Liver (tissue), 9 donors: ENCODE measurements around the gene ETV6. TPM values are rescaled to one million over a fixed set of nuclear protein-coding genes. Genes with fewer than 3 reads are reported as not detected.

Experiments used
- DNase-seq: peaks from one replicate; pipeline ENCODE4 v3.0.0-alpha.2; 2017; ENCODE audit warnings: low spot score
- H3K27ac ChIP-seq, 2 donors: one replicate each; pipeline ENCODE4 v1.7.0; 2013; ENCODE audit warnings: inconsistent platforms in 2 of 2, low read length in 2 of 2, control low read depth in 1 of 2, low read depth in 1 of 2, mild to moderate bottlenecking in 1 of 2
- H3K27me3 ChIP-seq, 4 donors: one replicate each; pipeline versions ENCODE4 v1.6.1 to v1.7.0; 2013; ENCODE audit warnings: low read length in 3 of 4, inconsistent platforms in 1 of 4, mild to moderate bottlenecking in 1 of 4, moderate library complexity in 1 of 4; ENCODE audit not compliant: control insufficient read depth in 4 of 4, insufficient read depth in 4 of 4
- H3K36me3 ChIP-seq, 4 donors: one replicate each; pipeline versions ENCODE4 v1.6.1 to v1.7.0; 2013; ENCODE audit warnings: low read length in 3 of 4, mild to moderate bottlenecking in 3 of 4, low read depth in 1 of 4, moderate library complexity in 1 of 4; ENCODE audit not compliant: control insufficient read depth in 4 of 4, insufficient read depth in 3 of 4
- H3K4me1 ChIP-seq, 4 donors: one replicate each; pipeline versions ENCODE4 v1.6.1 to v1.7.0; 2013; ENCODE audit warnings: low read length in 3 of 4, mild to moderate bottlenecking in 3 of 4, moderate library complexity in 1 of 4; ENCODE audit not compliant: control insufficient read depth in 4 of 4, insufficient read depth in 4 of 4
- H3K4me3 ChIP-seq, 3 donors: one replicate each; pipeline versions ENCODE4 v1.6.1 to v1.7.0; 2013; ENCODE audit warnings: low read length in 3 of 3, control low read depth in 1 of 3, low read depth in 1 of 3, mild to moderate bottlenecking in 1 of 3
- H3K9ac ChIP-seq, 2 donors: one replicate each; pipeline ENCODE4 v1.7.0; 2013; ENCODE audit warnings: low read length in 2 of 2, mild to moderate bottlenecking in 2 of 2, moderate library complexity in 2 of 2, control low read depth in 1 of 2, low read depth in 1 of 2
- H3K9me3 ChIP-seq, 4 donors: one replicate each; pipeline versions ENCODE4 v1.6.1 to v1.7.0; 2013; ENCODE audit warnings: low read length in 3 of 4; ENCODE audit not compliant: control insufficient read depth in 4 of 4
- EGR1 ChIP-seq, 2 donors: IDR thresholded peaks; 2 replicates each; pipeline ENCODE4 v1.6.1; 2016 to 2018; ENCODE audit warnings: antibody characterized with exemption in 2 of 2, low read depth in 2 of 2
- FOXA1 ChIP-seq: IDR thresholded peaks from 2 replicates; pipeline ENCODE4 v1.6.1; 2016; ENCODE audit warnings: antibody characterized with exemption
- FOXA2 ChIP-seq: IDR thresholded peaks from 2 replicates; pipeline ENCODE4 v1.6.1; 2016; ENCODE audit warnings: antibody characterized with exemption
- GABPA ChIP-seq, 2 donors: IDR thresholded peaks in 1 of 2; conservative IDR thresholded peaks in 1 of 2; 2 replicates each; pipeline ENCODE4 v1.6.1; 2016; ENCODE audit warnings: antibody characterized with exemption in 2 of 2, mild to moderate bottlenecking in 1 of 2, moderate library complexity in 1 of 2
- HNF4A ChIP-seq, 2 donors: conservative IDR thresholded peaks; 2 replicates each; pipeline ENCODE4 v1.6.1; 2016; ENCODE audit warnings: antibody characterized with exemption in 2 of 2, mild to moderate bottlenecking in 2 of 2
- HNF4G ChIP-seq: IDR thresholded peaks from 2 replicates; pipeline ENCODE4 v1.6.1; 2016; ENCODE audit warnings: antibody characterized with exemption
- JUND ChIP-seq, 2 donors: IDR thresholded peaks; 2 replicates each; pipeline ENCODE4 v1.6.1; 2016; ENCODE audit warnings: antibody characterized with exemption in 2 of 2
- NR2F2 ChIP-seq: IDR thresholded peaks from 2 replicates; pipeline ENCODE4 v1.6.1; 2016; ENCODE audit warnings: antibody characterized with exemption
- RAD21 ChIP-seq, 2 donors: IDR thresholded peaks; 2 replicates each; pipeline ENCODE4 v1.6.1; 2016; ENCODE audit warnings: antibody characterized with exemption in 2 of 2, mild to moderate bottlenecking in 2 of 2
- RXRA ChIP-seq, 2 donors: IDR thresholded peaks; 2 replicates each; pipeline ENCODE4 v1.6.1; 2017 to 2018; ENCODE audit warnings: antibody characterized with exemption in 2 of 2, mild to moderate bottlenecking in 1 of 2
- SP1 ChIP-seq: IDR thresholded peaks from 2 replicates; pipeline ENCODE4 v1.6.1; 2018; ENCODE audit warnings: antibody characterized with exemption, mild to moderate bottlenecking
- TAF1 ChIP-seq: conservative IDR thresholded peaks from 2 replicates; pipeline ENCODE4 v1.6.1; 2016; ENCODE audit warnings: antibody characterized with exemption, mild to moderate bottlenecking
- YY1 ChIP-seq: IDR thresholded peaks from 2 replicates; pipeline ENCODE4 v1.6.1; 2016; ENCODE audit warnings: antibody characterized with exemption, mild to moderate bottlenecking
- WGBS: extraction: QIAGEN DNeasy Blood & Tissue Kit; methylation state at CpG from one replicate; pipeline ENCODE4 v1.1.7; 2013; 5-methylcytosine and 5-hydroxymethylcytosine counted together
- polyA plus RNA-seq, 2 donors: library from polyadenylated mRNA; stranded (reverse) in 1 of 2; unstranded in 1 of 2; fragments of 200-250 nt in 1 of 2; fragments of >200 nt in 1 of 2; fragmentation: Nextera tagmentation in 1 of 2; extraction: Ambion mirVana in 1 of 2; gene quantifications; one replicate each; pipeline versions ENCODE4 v1.2.1 to v1.2.3, GENCODE V29; 2013 to 2015
- total RNA-seq, 2 donors: library from RNA; depleted of rRNA; stranded (reverse); fragments of >200 nt; gene quantifications; one replicate each; pipeline ENCODE4 v1.2.3, GENCODE V29; 2014
- TF ChIP-seq, protein P1 (sequence below): fragments of 150-350 bp; IDR thresholded peaks from 2 replicates; pipeline ENCODE4 v1.5.1; 2017; ENCODE audit warnings: improper control_type of control experiment, low read depth, low read length; ENCODE audit not compliant: missing input control
- TF ChIP-seq, protein P2 (sequence below): IDR thresholded peaks from 2 replicates; pipeline ENCODE4 v1.6.1; 2016; ENCODE audit warnings: antibody characterized with exemption, mild to moderate bottlenecking
- TF ChIP-seq, protein P3 (sequence below): IDR thresholded peaks from 2 replicates; pipeline ENCODE4 v1.6.1; 2016; ENCODE audit warnings: antibody characterized with exemption
- TF ChIP-seq, protein P4 (sequence below): IDR thresholded peaks from 2 replicates; pipeline ENCODE4 v1.6.1; 2016; ENCODE audit warnings: antibody characterized with exemption
- TF ChIP-seq, protein P5 (sequence below): IDR thresholded peaks from 2 replicates; pipeline ENCODE4 v1.6.1; 2016; ENCODE audit warnings: antibody characterized with exemption
- donor health status: healthy.
- donor health status: healthy.
- donor health status: healthy.
- donor health status: healthy.
- donor health status: healthy.

ETV6 gene
- total and polyA plus RNA-seq, 4 donors: 2.0 to 6.2 (median 3.5) TPM

DNA sequence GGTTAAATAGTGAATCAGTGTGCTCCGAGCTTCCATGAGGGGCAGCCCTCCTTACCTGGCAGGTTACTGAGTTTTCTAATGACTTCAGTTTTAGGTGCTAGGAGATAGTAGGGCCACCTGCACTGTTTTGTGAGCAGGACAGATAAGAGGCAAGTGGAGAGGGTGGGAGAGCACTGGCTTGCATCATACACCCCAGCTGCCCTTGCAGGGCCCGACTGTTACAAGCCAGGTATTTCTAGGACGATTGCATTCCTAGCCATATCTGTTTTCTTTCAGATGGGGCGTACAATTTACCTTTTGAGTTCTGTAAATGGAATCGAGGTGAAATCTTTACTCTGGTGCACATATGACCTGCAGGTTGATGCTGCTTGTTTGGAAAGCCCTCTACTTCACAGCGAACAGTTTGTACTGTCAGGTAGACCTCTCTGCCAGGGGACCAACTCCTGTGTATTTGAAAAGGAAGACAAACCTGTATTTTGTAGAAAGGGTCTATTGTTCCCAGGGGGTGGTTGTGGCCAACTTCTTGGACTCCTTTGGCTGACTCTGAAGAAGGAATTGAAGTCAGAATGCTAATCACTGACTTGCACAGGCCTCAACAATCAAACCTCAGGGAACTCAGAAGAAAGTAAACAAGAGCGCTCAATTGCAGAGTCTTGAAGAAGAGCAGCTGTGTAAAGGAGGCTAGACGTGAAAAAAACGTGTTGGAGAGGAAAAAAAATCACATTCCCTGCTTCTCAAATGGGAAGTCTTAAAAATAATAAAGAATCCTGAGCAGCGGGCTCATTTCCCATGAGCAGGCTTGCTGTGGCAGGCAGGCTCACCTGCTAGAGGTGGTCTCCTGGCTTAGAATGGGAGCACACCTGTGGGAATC lies 57.3 kb downstream of the ETV6 start:
- TF ChIP-seq, protein P1, sequence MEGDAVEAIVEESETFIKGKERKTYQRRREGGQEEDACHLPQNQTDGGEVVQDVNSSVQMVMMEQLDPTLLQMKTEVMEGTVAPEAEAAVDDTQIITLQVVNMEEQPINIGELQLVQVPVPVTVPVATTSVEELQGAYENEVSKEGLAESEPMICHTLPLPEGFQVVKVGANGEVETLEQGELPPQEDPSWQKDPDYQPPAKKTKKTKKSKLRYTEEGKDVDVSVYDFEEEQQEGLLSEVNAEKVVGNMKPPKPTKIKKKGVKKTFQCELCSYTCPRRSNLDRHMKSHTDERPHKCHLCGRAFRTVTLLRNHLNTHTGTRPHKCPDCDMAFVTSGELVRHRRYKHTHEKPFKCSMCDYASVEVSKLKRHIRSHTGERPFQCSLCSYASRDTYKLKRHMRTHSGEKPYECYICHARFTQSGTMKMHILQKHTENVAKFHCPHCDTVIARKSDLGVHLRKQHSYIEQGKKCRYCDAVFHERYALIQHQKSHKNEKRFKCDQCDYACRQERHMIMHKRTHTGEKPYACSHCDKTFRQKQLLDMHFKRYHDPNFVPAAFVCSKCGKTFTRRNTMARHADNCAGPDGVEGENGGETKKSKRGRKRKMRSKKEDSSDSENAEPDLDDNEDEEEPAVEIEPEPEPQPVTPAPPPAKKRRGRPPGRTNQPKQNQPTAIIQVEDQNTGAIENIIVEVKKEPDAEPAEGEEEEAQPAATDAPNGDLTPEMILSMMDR: no peak
- TF ChIP-seq, protein P2, sequence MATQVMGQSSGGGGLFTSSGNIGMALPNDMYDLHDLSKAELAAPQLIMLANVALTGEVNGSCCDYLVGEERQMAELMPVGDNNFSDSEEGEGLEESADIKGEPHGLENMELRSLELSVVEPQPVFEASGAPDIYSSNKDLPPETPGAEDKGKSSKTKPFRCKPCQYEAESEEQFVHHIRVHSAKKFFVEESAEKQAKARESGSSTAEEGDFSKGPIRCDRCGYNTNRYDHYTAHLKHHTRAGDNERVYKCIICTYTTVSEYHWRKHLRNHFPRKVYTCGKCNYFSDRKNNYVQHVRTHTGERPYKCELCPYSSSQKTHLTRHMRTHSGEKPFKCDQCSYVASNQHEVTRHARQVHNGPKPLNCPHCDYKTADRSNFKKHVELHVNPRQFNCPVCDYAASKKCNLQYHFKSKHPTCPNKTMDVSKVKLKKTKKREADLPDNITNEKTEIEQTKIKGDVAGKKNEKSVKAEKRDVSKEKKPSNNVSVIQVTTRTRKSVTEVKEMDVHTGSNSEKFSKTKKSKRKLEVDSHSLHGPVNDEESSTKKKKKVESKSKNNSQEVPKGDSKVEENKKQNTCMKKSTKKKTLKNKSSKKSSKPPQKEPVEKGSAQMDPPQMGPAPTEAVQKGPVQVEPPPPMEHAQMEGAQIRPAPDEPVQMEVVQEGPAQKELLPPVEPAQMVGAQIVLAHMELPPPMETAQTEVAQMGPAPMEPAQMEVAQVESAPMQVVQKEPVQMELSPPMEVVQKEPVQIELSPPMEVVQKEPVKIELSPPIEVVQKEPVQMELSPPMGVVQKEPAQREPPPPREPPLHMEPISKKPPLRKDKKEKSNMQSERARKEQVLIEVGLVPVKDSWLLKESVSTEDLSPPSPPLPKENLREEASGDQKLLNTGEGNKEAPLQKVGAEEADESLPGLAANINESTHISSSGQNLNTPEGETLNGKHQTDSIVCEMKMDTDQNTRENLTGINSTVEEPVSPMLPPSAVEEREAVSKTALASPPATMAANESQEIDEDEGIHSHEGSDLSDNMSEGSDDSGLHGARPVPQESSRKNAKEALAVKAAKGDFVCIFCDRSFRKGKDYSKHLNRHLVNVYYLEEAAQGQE: no peak
- TF ChIP-seq HNF4A (conservative IDR thresholded peaks at IDR 0.05): no peak
- TF ChIP-seq RXRA (IDR thresholded peaks at IDR 0.05): no peak
- no peak for TF ChIP-seq NR2F2
- no peak for TF ChIP-seq HNF4G
- TF ChIP-seq FOXA1: no peak
- TF ChIP-seq TAF1: no peak
- TF ChIP-seq YY1: no peak
- no peak for TF ChIP-seq RAD21 (IDR thresholded peaks at IDR 0.05)
- no peak for TF ChIP-seq FOXA2
- no peak for TF ChIP-seq JUND (IDR thresholded peaks at IDR 0.05)
- TF ChIP-seq, protein P3, sequence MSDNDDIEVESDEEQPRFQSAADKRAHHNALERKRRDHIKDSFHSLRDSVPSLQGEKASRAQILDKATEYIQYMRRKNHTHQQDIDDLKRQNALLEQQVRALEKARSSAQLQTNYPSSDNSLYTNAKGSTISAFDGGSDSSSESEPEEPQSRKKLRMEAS: no peak
- TF ChIP-seq, protein P4, sequence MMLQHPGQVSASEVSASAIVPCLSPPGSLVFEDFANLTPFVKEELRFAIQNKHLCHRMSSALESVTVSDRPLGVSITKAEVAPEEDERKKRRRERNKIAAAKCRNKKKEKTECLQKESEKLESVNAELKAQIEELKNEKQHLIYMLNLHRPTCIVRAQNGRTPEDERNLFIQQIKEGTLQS: no peak
- TF ChIP-seq, protein P5, sequence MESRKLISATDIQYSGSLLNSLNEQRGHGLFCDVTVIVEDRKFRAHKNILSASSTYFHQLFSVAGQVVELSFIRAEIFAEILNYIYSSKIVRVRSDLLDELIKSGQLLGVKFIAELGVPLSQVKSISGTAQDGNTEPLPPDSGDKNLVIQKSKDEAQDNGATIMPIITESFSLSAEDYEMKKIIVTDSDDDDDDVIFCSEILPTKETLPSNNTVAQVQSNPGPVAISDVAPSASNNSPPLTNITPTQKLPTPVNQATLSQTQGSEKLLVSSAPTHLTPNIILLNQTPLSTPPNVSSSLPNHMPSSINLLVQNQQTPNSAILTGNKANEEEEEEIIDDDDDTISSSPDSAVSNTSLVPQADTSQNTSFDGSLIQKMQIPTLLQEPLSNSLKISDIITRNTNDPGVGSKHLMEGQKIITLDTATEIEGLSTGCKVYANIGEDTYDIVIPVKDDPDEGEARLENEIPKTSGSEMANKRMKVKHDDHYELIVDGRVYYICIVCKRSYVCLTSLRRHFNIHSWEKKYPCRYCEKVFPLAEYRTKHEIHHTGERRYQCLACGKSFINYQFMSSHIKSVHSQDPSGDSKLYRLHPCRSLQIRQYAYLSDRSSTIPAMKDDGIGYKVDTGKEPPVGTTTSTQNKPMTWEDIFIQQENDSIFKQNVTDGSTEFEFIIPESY: no peak
- TF ChIP-seq SP1: no peak
- TF ChIP-seq EGR1 (IDR thresholded peaks at IDR 0.05; ENCODE audit: low read depth in 2 of 2): no peak
- TF ChIP-seq GABPA (IDR thresholded peaks at IDR 0.05 in 1 of 2, conservative IDR thresholded peaks at IDR 0.05 in 1 of 2): no peak
- no peak overlapping the region for H3K9ac ChIP-seq

More for the DNA sequence above, 57.3 kb downstream of the ETV6 start:
- no peak for DNase-seq
- Histone ChIP-seq H3K36me3 (no peaks in the 10 kb centered on the region), H3K4me3 (no peak overlapping the region), H3K4me1 (peaks cover 1 to 42% (median 29%) of the 10 kb centered on the region in 4 donors), H3K9me3 (no peaks in the 10 kb centered on the region), H3K27me3 (no peaks in the 10 kb centered on the region), H3K27ac (peak overlapping the region in 1 of 2 donors; percentile 60)
- whole genome bisulfite sequencing: 67% methylated on average over 10 of the region's 10 CpGs
